Measurements from ENCODE around the gene H19.

Gene H19

DNA sequence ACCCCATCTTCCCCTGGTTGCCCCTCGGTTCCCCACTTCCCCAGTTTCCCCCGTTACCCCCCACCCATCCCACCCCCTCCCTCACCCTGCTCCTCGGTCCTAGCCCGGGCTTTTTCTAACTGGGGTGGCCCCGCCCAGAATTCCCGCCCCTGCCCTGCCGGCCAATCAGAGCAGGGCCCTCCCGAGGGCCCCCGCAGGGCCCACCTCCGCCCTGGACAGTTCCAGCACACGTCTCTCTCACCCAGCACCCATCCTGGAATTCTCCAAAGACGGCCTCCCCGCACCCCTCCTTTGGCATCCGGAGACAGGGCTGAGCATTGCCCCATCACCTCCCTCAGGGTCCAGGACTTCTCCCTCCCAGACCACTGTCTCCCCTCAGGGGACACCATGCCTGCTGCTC is at the start of gene H19:
TSS of gene H19 (minus strand) at position 88 of the 400 bp plus-strand sequence.
- no peak within 1 kb of the TSS for H3K4me3 ChIP-seq (ENCODE audit: low read depth, low read length)
- no peaks in the 10 kb centered on the region for H3K36me3 ChIP-seq (ENCODE audit: control insufficient read depth, insufficient read depth, low read length)
- no peaks in the 10 kb centered on the region for H3K9me3 ChIP-seq (ENCODE audit: control insufficient read depth, insufficient read depth, low read depth, low read length)
- no peaks in the 10 kb centered on the region for H3K27me3 ChIP-seq (ENCODE audit: control insufficient read depth, insufficient read depth, low read length)
- H3K4me1 ChIP-seq (ENCODE audit: control insufficient read depth, insufficient read depth, low read length) = no peaks in the 10 kb centered on the region
- no peak within 1 kb of the TSS for H3K27ac ChIP-seq (ENCODE audit: low read depth, low read length)
- no peak within 1 kb of the TSS for H3K9ac ChIP-seq (ENCODE audit: low read length)

- no peak overlapping the region for H3K4me3 ChIP-seq (ENCODE audit: low read depth, low read length)
- no peaks in the 10 kb centered on the region for H3K9me3 ChIP-seq (ENCODE audit: control insufficient read depth, insufficient read depth, low read depth, low read length)
- H3K4me1 ChIP-seq (ENCODE audit: control insufficient read depth, insufficient read depth, low read length) = no peaks in the 10 kb centered on the region
- no peak overlapping the region for H3K9ac ChIP-seq (ENCODE audit: low read length)
- no peak overlapping the region for H3K27ac ChIP-seq (ENCODE audit: low read depth, low read length)
- H3K36me3 ChIP-seq (ENCODE audit: control insufficient read depth, insufficient read depth, low read length) = no peaks in the 10 kb centered on the region
- peaks cover 39% of the 10 kb centered on the region for H3K27me3 ChIP-seq (ENCODE audit: control insufficient read depth, insufficient read depth, low read length)
Observed at GRCh38 chr11:2041963-2042362, 44.3 kb upstream of the H19 start.

- peaks cover 31% of the 10 kb centered on the region for H3K27me3 ChIP-seq (ENCODE audit: control insufficient read depth, insufficient read depth, low read length)
- H3K9ac ChIP-seq (ENCODE audit: low read length) = no peak overlapping the region
- no peak overlapping the region for H3K27ac ChIP-seq (ENCODE audit: low read depth, low read length)
- no peaks in the 10 kb centered on the region for H3K36me3 ChIP-seq (ENCODE audit: control insufficient read depth, insufficient read depth, low read length)
- no peaks in the 10 kb centered on the region for H3K9me3 ChIP-seq (ENCODE audit: control insufficient read depth, insufficient read depth, low read depth, low read length)
- no peaks in the 10 kb centered on the region for H3K4me1 ChIP-seq (ENCODE audit: control insufficient read depth, insufficient read depth, low read length)
- H3K4me3 ChIP-seq (ENCODE audit: low read depth, low read length) = no peak overlapping the region
Observed at GRCh38 chr11:2041153-2041552, 43.5 kb upstream of the H19 start.

DNA sequence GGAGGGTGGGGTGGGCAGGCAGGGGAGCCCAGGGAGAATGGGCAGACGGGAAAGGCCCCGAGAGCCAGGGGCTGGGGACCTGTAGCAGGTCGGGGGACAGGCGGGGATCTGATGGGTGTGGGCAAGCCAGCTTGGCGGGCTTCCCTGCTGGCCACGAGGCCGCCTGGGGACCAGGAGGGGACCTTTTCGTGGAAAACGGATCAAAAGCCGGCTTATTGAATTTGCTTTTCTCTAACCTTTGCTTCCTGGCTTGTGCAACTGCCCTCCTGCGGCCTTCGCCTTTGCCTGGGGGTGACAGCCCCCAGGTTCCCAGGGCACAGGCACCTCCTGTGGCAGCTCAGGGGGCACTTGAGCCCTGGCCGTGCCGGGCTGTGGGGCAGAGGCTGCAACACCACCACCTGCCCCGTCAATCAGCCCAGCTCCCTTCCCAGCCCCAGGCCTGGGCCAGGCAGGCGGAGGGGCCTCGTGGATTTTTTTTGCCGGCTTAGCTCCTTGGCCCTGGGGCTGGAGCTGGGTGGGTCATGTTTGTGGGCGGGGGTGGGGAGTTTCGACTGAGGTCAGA is 41.6 kb upstream of the H19 start:
- H3K4me3 ChIP-seq (ENCODE audit: low read depth, low read length) = no peak overlapping the region
- peaks cover 14% of the 10 kb centered on the region for H3K27me3 ChIP-seq (ENCODE audit: control insufficient read depth, insufficient read depth, low read length)
- H3K4me1 ChIP-seq (ENCODE audit: control insufficient read depth, insufficient read depth, low read length) = no peaks in the 10 kb centered on the region
- no peaks in the 10 kb centered on the region for H3K9me3 ChIP-seq (ENCODE audit: control insufficient read depth, insufficient read depth, low read depth, low read length)
- H3K27ac ChIP-seq (ENCODE audit: low read depth, low read length) = no peak overlapping the region
- no peaks in the 10 kb centered on the region for H3K36me3 ChIP-seq (ENCODE audit: control insufficient read depth, insufficient read depth, low read length)
- H3K9ac ChIP-seq (ENCODE audit: low read length) = no peak overlapping the region

- no peak overlapping the region for H3K27ac ChIP-seq (ENCODE audit: low read depth, low read length)
- H3K9me3 ChIP-seq (ENCODE audit: control insufficient read depth, insufficient read depth, low read depth, low read length) = no peaks in the 10 kb centered on the region
- H3K4me3 ChIP-seq (ENCODE audit: low read depth, low read length) = no peak overlapping the region
- H3K36me3 ChIP-seq (ENCODE audit: control insufficient read depth, insufficient read depth, low read length) = no peaks in the 10 kb centered on the region
- H3K27me3 ChIP-seq (ENCODE audit: control insufficient read depth, insufficient read depth, low read length) = peaks cover 3% of the 10 kb centered on the region
- no peaks in the 10 kb centered on the region for H3K4me1 ChIP-seq (ENCODE audit: control insufficient read depth, insufficient read depth, low read length)
- H3K9ac ChIP-seq (ENCODE audit: low read length) = no peak overlapping the region
Observed at GRCh38 chr11:2036863-2037486, 39.3 kb upstream of the H19 start.

DNA sequence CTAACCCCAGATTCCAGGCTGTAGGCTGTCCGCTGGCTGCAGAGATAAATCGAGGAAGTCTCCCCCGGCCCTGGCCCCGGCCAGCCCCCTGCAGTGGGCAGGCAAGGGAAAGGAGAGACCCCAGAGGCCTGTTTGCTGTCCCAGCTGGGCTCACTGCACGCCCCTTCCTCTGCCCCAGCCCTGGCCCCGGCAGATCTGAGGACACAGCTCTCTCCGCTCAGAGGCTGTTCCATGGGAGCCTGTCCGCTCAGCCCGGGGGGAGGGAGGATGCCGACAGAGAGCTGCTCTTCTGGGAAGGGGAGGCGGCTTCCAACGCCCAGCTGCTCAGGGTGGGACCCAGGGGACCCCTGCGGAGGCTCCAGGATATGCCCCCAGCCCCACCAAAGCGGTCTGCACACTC is 37.7 kb upstream of the H19 start:
- Histone ChIP-seq H3K27me3 (ENCODE audit: control insufficient read depth, insufficient read depth, low read length) (no peaks in the 10 kb centered on the region), H3K27ac (ENCODE audit: low read depth, low read length) (no peak overlapping the region), H3K4me3 (ENCODE audit: low read depth, low read length) (no peak overlapping the region), H3K36me3 (ENCODE audit: control insufficient read depth, insufficient read depth, low read length) (no peaks in the 10 kb centered on the region), H3K9me3 (ENCODE audit: control insufficient read depth, insufficient read depth, low read depth, low read length) (no peaks in the 10 kb centered on the region), H3K9ac (ENCODE audit: low read length) (no peak overlapping the region), H3K4me1 (ENCODE audit: control insufficient read depth, insufficient read depth, low read length) (no peaks in the 10 kb centered on the region)

DNA sequence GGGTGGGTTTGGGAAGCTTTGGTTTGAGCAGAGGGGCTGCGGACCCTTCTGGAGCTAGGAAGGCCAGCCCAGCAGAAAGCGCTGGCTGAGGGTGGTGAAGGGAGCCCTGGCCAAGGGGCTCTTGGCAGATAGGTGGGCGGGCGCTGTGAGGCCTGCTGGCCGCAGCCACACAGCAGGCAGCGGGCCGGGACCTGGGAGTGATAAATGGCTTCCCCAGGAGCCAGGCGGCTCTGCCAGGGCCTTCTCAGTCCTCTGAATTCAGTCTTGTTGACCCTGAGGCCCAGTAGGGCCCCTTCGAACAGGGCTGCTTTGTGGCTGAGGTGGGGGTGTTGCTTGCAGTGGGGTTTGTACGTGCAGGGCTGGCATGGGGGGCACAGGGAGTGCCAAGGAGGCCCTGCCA is 33.4 kb upstream of the H19 start:
- H3K27ac ChIP-seq (ENCODE audit: low read depth, low read length) = no peak overlapping the region
- no peak overlapping the region for H3K9ac ChIP-seq (ENCODE audit: low read length)
- no peak overlapping the region for H3K4me3 ChIP-seq (ENCODE audit: low read depth, low read length)
- H3K4me1 ChIP-seq (ENCODE audit: control insufficient read depth, insufficient read depth, low read length) = no peaks in the 10 kb centered on the region
- H3K9me3 ChIP-seq (ENCODE audit: control insufficient read depth, insufficient read depth, low read depth, low read length) = no peaks in the 10 kb centered on the region
- no peaks in the 10 kb centered on the region for H3K36me3 ChIP-seq (ENCODE audit: control insufficient read depth, insufficient read depth, low read length)
- no peaks in the 10 kb centered on the region for H3K27me3 ChIP-seq (ENCODE audit: control insufficient read depth, insufficient read depth, low read length)

DNA sequence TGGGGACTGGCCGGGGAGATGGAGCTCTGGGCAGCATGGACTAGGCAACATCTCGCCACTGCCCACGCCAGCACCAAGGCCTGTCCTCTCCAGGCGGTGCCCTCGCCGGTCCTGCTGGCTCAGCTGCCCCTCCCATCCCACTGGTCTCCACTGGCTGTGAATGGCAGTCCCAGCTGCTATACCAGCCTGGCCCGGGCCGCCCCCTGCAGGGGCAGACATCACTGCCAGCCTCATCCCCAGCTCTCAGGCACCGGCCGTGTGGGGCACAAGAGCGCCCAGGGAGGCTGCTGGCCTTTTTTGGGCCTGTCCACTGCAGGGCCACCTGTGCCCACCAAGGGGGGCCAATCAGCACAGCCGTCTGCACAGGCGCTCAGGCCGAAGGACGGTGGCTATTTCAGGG is 30.1 kb upstream of the H19 start:
- Histone ChIP-seq H3K9me3 (ENCODE audit: control insufficient read depth, insufficient read depth, low read depth, low read length) (no peaks in the 10 kb centered on the region), H3K27me3 (ENCODE audit: control insufficient read depth, insufficient read depth, low read length) (no peaks in the 10 kb centered on the region), H3K4me3 (ENCODE audit: low read depth, low read length) (no peak overlapping the region), H3K9ac (ENCODE audit: low read length) (no peak overlapping the region), H3K4me1 (ENCODE audit: control insufficient read depth, insufficient read depth, low read length) (no peaks in the 10 kb centered on the region), H3K36me3 (ENCODE audit: control insufficient read depth, insufficient read depth, low read length) (no peaks in the 10 kb centered on the region), H3K27ac (ENCODE audit: low read depth, low read length) (no peak overlapping the region)

- no peak overlapping the region for H3K27ac ChIP-seq (ENCODE audit: low read depth, low read length)
- H3K4me1 ChIP-seq (ENCODE audit: control insufficient read depth, insufficient read depth, low read length) = no peaks in the 10 kb centered on the region
- H3K36me3 ChIP-seq (ENCODE audit: control insufficient read depth, insufficient read depth, low read length) = no peaks in the 10 kb centered on the region
- H3K9ac ChIP-seq (ENCODE audit: low read length) = no peak overlapping the region
- no peaks in the 10 kb centered on the region for H3K27me3 ChIP-seq (ENCODE audit: control insufficient read depth, insufficient read depth, low read length)
- H3K9me3 ChIP-seq (ENCODE audit: control insufficient read depth, insufficient read depth, low read depth, low read length) = no peaks in the 10 kb centered on the region
- H3K4me3 ChIP-seq (ENCODE audit: low read depth, low read length) = no peak overlapping the region
Observed at GRCh38 chr11:2015025-2015424, 17.4 kb upstream of the H19 start.

DNA sequence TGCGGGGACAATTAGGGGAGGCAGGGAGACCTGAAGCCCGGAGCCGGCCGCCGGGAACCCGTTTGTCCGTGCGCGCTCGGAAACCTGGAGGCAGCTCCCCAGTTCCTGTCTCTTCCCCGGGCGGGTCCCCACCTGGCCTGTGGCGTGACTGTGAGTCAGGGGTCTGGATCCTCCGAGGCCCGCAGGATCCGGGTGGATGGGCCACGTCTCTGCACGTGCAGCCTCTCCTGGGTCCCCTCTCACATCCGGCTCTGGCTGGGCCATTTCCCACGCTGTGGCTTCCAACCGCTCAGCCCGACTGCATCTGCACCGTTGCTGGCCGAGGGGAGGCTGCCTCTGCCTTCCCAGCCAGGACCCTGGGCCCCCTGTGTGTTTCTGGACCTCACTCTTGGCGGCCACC is 14.8 kb upstream of the H19 start:
- Histone ChIP-seq H3K4me1 (ENCODE audit: control insufficient read depth, insufficient read depth, low read length) (no peaks in the 10 kb centered on the region), H3K27me3 (ENCODE audit: control insufficient read depth, insufficient read depth, low read length) (no peaks in the 10 kb centered on the region), H3K4me3 (ENCODE audit: low read depth, low read length) (no peak overlapping the region), H3K9me3 (ENCODE audit: control insufficient read depth, insufficient read depth, low read depth, low read length) (no peaks in the 10 kb centered on the region), H3K9ac (ENCODE audit: low read length) (no peak overlapping the region), H3K36me3 (ENCODE audit: control insufficient read depth, insufficient read depth, low read length) (no peaks in the 10 kb centered on the region), H3K27ac (ENCODE audit: low read depth, low read length) (no peak overlapping the region)

DNA sequence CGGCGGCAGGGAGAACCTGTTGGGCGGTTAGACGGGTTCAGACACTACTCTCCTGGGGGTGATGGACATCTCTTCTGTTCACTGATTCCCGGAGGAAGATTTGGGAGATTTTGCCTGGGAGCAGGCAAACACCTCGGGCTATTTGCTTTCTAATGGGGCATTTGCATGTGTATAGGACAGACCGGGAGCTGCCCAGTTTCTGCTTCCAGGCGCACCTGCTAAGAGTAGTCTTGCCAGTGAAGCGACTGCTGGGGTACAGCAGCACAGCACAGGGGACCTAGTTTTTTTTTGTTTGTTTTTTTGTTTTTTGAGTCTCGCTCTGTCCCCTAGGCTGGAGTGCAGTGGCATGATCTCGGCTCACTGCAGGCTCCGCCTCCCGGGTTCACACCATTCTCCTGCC is 6.8 kb upstream of the H19 start:
- Histone ChIP-seq H3K27me3 (ENCODE audit: control insufficient read depth, insufficient read depth, low read length) (no peaks in the 10 kb centered on the region), H3K9me3 (ENCODE audit: control insufficient read depth, insufficient read depth, low read depth, low read length) (no peaks in the 10 kb centered on the region), H3K4me3 (ENCODE audit: low read depth, low read length) (no peak overlapping the region), H3K27ac (ENCODE audit: low read depth, low read length) (no peak overlapping the region), H3K4me1 (ENCODE audit: control insufficient read depth, insufficient read depth, low read length) (no peaks in the 10 kb centered on the region), H3K9ac (ENCODE audit: low read length) (no peak overlapping the region), H3K36me3 (ENCODE audit: control insufficient read depth, insufficient read depth, low read length) (no peaks in the 10 kb centered on the region)

Data from HUES6 (cell line).